ENCODE measurements around the gene MYO7B. TPM values are rescaled to one million over a fixed set of nuclear protein-coding genes. Genes with fewer than 3 reads are reported as not detected.

Gene MYO7B
- total and polyA plus RNA-seq, 2 experiments from 2014 or later, result 17.6 to 20.1 TPM

DNA sequence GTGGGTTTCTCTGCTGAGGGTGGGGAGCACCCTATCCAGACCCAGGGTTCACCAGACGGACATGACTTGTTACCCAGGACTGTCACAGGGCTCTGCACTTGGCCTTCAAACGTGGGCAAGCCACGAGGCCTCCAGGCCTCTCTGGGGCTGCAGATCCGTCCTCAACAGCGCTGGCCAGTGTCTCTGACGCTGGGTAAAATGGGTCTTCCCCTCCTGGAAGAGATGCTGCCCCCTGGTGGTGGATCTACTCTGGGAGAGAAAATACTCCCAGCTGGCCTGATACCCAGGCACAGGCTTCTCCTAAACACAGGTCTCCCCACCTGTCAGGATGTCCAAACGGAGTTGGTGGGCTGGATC, 114.2 kb downstream of the MYO7B start:
- H3K27ac ChIP-seq, result no peak overlapping the region
- H4K20me1 ChIP-seq (ENCODE audit: insufficient read depth, poor library complexity, severe bottlenecking), result no peaks in the 10 kb centered on the region
- no peak overlapping the region for H3K4me2 ChIP-seq

GRCh38 chr2:127650041-127650784, 114.7 kb downstream of the MYO7B start:
- no peak overlapping the region for H3K4me3 ChIP-seq
- H3K9me2 ChIP-seq (replicated peaks; ENCODE audit: insufficient read depth), result no peaks in the 10 kb centered on the region
- H3K27me3 ChIP-seq, result no peaks in the 10 kb centered on the region
- H3K9me3 ChIP-seq (ENCODE audit: low read depth), result no peaks in the 10 kb centered on the region
- no peaks in the 10 kb centered on the region for H4K20me1 ChIP-seq (ENCODE audit: insufficient read depth, poor library complexity, severe bottlenecking)
- H2AFZ ChIP-seq, result no peak overlapping the region
- H3K4me1 ChIP-seq (ENCODE audit: insufficient read depth), result no peaks in the 10 kb centered on the region
- WGBS (ENCODE audit: low lambda C conversion rate, missing lambda C conversion rate), result 80% methylated on average over 17 of the region's 17 CpGs
- H3K79me2 ChIP-seq, result no peaks in the 10 kb centered on the region
- H3K27ac ChIP-seq, result no peak overlapping the region
- H3K4me2 ChIP-seq, result no peak overlapping the region
- DNase-seq (ENCODE audit: low spot score), result no peak
- TF ChIP-seq, protein P1, sequence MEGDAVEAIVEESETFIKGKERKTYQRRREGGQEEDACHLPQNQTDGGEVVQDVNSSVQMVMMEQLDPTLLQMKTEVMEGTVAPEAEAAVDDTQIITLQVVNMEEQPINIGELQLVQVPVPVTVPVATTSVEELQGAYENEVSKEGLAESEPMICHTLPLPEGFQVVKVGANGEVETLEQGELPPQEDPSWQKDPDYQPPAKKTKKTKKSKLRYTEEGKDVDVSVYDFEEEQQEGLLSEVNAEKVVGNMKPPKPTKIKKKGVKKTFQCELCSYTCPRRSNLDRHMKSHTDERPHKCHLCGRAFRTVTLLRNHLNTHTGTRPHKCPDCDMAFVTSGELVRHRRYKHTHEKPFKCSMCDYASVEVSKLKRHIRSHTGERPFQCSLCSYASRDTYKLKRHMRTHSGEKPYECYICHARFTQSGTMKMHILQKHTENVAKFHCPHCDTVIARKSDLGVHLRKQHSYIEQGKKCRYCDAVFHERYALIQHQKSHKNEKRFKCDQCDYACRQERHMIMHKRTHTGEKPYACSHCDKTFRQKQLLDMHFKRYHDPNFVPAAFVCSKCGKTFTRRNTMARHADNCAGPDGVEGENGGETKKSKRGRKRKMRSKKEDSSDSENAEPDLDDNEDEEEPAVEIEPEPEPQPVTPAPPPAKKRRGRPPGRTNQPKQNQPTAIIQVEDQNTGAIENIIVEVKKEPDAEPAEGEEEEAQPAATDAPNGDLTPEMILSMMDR (IDR thresholded peaks at IDR 0.05; ENCODE audit: poor library complexity), result no peak
- TF ChIP-seq EZH2phosphoT487 (IDR thresholded peaks at IDR 0.05; ENCODE audit: low read depth, severe bottlenecking, unreplicated experiment) (no peak), EZH2 (IDR thresholded peaks at IDR 0.05; ENCODE audit: borderline replicate concordance) (no peak)
- H3K36me3 ChIP-seq (replicated peaks; ENCODE audit: insufficient read depth, low read depth), result no peaks in the 10 kb centered on the region

More for the DNA sequence above, 114.2 kb downstream of the MYO7B start:
- Histone ChIP-seq H2AFZ (no peak overlapping the region), H3K79me2 (no peaks in the 10 kb centered on the region), H3K9me3 (ENCODE audit: low read depth) (no peaks in the 10 kb centered on the region), H3K36me3 (replicated peaks; ENCODE audit: insufficient read depth, low read depth) (no peaks in the 10 kb centered on the region), H3K4me1 (ENCODE audit: insufficient read depth) (no peaks in the 10 kb centered on the region), H3K9me2 (replicated peaks; ENCODE audit: insufficient read depth) (no peaks in the 10 kb centered on the region), H3K27me3 (no peaks in the 10 kb centered on the region), H3K4me3 (no peak overlapping the region)
- no peak for TF ChIP-seq EZH2phosphoT487 (IDR thresholded peaks at IDR 0.05; ENCODE audit: low read depth, severe bottlenecking, unreplicated experiment)
- TF ChIP-seq, protein P1 (IDR thresholded peaks at IDR 0.05; ENCODE audit: poor library complexity), result peak; percentile 73
- TF ChIP-seq EZH2 (IDR thresholded peaks at IDR 0.05; ENCODE audit: borderline replicate concordance), result no peak
- 10% methylated on average over 7 of the region's 7 CpGs for WGBS (ENCODE audit: low lambda C conversion rate, missing lambda C conversion rate)
- peak; percentile 91 for DNase-seq (ENCODE audit: low spot score)

DNA sequence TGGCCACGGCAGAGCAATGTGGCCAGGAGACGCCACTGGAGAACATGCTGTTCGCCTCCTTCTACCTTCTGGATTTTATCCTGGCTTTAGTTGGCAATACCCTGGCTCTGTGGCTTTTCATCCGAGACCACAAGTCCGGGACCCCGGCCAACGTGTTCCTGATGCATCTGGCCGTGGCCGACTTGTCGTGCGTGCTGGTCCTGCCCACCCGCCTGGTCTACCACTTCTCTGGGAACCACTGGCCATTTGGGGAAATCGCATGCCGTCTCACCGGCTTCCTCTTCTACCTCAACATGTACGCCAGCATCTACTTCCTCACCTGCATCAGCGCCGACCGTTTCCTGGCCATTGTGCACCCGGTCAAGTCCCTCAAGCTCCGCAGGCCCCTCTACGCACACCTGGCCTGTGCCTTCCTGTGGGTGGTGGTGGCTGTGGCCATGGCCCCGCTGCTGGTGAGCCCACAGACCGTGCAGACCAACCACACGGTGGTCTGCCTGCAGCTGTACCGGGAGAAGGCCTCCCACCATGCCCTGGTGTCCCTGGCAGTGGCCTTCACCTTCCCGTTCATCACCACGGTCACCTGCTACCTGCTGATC, 115.4 kb downstream of the MYO7B start:
- Histone ChIP-seq H3K4me2 (no peak overlapping the region), H3K4me1 (ENCODE audit: insufficient read depth) (no peaks in the 10 kb centered on the region), H3K36me3 (replicated peaks; ENCODE audit: insufficient read depth, low read depth) (no peaks in the 10 kb centered on the region), H3K9me2 (replicated peaks; ENCODE audit: insufficient read depth) (no peaks in the 10 kb centered on the region), H3K4me3 (no peak overlapping the region), H3K79me2 (no peaks in the 10 kb centered on the region), H2AFZ (no peak overlapping the region), H3K27ac (no peak overlapping the region), H3K27me3 (no peaks in the 10 kb centered on the region), H3K9me3 (ENCODE audit: low read depth) (no peaks in the 10 kb centered on the region), H4K20me1 (ENCODE audit: insufficient read depth, poor library complexity, severe bottlenecking) (no peaks in the 10 kb centered on the region)
- TF ChIP-seq EZH2 (IDR thresholded peaks at IDR 0.05; ENCODE audit: borderline replicate concordance) (no peak), EZH2phosphoT487 (IDR thresholded peaks at IDR 0.05; ENCODE audit: low read depth, severe bottlenecking, unreplicated experiment) (no peak)
- TF ChIP-seq, protein P1 (IDR thresholded peaks at IDR 0.05; ENCODE audit: poor library complexity), result no peak
- no peak for DNase-seq (ENCODE audit: low spot score)
- 93% methylated on average over 28 of the region's 28 CpGs for WGBS (ENCODE audit: low lambda C conversion rate, missing lambda C conversion rate)

All from hepatocyte (in vitro differentiated cells).